Measurements from ENCODE around the gene KSR1.

GRCh38 chr17:27489045-27489715, 32.9 kb downstream of the KSR1 start:
- TF ChIP-seq CTCF (IDR thresholded peaks at IDR 0.05; ENCODE audit: insufficient read depth, low read depth, low read length): no peak
- no peak for TF ChIP-seq EZH2 (IDR thresholded peaks at IDR 0.05; ENCODE audit: insufficient read depth, low read length)
